ENCODE measurements around the gene KLHDC2. TPM values are rescaled to one million over a fixed set of nuclear protein-coding genes. Genes with fewer than 3 reads are reported as not detected.

The KLHDC2 gene
- total RNA-seq, 1 experiment from 2014 or later, result 24.5 TPM

- BruUV-seq (replicated peaks), result no TSS peak
- Histone ChIP-seq H3K27me3 (ENCODE audit: control insufficient read depth, insufficient read depth, low read length) (no peaks in the 10 kb centered on the region), H3K27ac (ENCODE audit: low read length) (no peak overlapping the region), H3K4me3 (ENCODE audit: low read depth in 2 of 2, low read length in 2 of 2) (no peak overlapping the region), H3K4me1 (ENCODE audit: control insufficient read depth, insufficient read depth, low read length) (no peaks in the 10 kb centered on the region), H3K9me3 (ENCODE audit: control insufficient read depth, insufficient read depth, low read depth, low read length) (no peaks in the 10 kb centered on the region), H3K36me3 (ENCODE audit: control insufficient read depth, insufficient read depth, low read length) (peaks cover 31% of the 10 kb centered on the region)
- DNase-seq (ENCODE audit: low read depth, low spot score) (no peak), ATAC-seq (no peak)
- intact Hi-C loops (cut with micrococcal nuclease; ENCODE audit: unreplicated experiment) (no loop called here), in situ Hi-C loops (cut with HindIII; ENCODE audit: low pct_unique_long_range_greater_than_20kb, low sequenced_read_pairs) (no loop called here)
- ChIA-PET CTCF (no interaction called here), POLR2A (no interaction called here)
- TF ChIP-seq CTCF (IDR thresholded peaks at IDR 0.05), result no peak
- no peak for TF ChIP-seq TCF7L2 (IDR thresholded peaks at IDR 0.05; ENCODE audit: low read depth, low read length)
- no peak for TF ChIP-seq POLR2AphosphoS5 (IDR thresholded peaks at IDR 0.05; ENCODE audit: low read depth, low read length)
- TF ChIP-seq SIN3A (IDR thresholded peaks at IDR 0.05; ENCODE audit: borderline replicate concordance, insufficient read depth, low read depth, low read length), result no peak
- TF ChIP-seq REST (IDR thresholded peaks at IDR 0.05; ENCODE audit: insufficient read depth in 1 of 2, low read depth in 2 of 2, low read length in 1 of 2), result no peak
These were observed 48.9 kb downstream of the KLHDC2 start for GRCh38 chr14:49816844-49817243.

- ChIA-PET CTCF (interaction anchor here (0.6 kb wide), 1 partner anchor 28 kb away, joined by 3 read pairs; no protein-coding TSS in a partner anchor), POLR2A (interaction anchor here (0.7 kb wide), 1 partner anchor 145 kb away, joined by 4 read pairs; no protein-coding TSS in a partner anchor)
- DNase-seq (ENCODE audit: low read depth, low spot score), result no peak
- H3K27ac ChIP-seq (ENCODE audit: low read length), result no peak overlapping the region
- no peak for ATAC-seq
- no peak overlapping the region for H3K4me3 ChIP-seq (ENCODE audit: low read depth in 2 of 2, low read length in 2 of 2)
- in situ Hi-C loops (cut with HindIII; ENCODE audit: low pct_unique_long_range_greater_than_20kb, low sequenced_read_pairs) (no loop called here), intact Hi-C loops (cut with micrococcal nuclease; ENCODE audit: unreplicated experiment) (no loop called here)
- BruUV-seq (replicated peaks), result no TSS peak
- H3K36me3 ChIP-seq (ENCODE audit: control insufficient read depth, insufficient read depth, low read length), result peaks cover 20% of the 10 kb centered on the region
- H3K9me3 ChIP-seq (ENCODE audit: control insufficient read depth, insufficient read depth, low read depth, low read length), result no peaks in the 10 kb centered on the region
- no peaks in the 10 kb centered on the region for H3K27me3 ChIP-seq (ENCODE audit: control insufficient read depth, insufficient read depth, low read length)
- H3K4me1 ChIP-seq (ENCODE audit: control insufficient read depth, insufficient read depth, low read length), result no peaks in the 10 kb centered on the region
- no peak for TF ChIP-seq TCF7L2 (IDR thresholded peaks at IDR 0.05; ENCODE audit: low read depth, low read length)
- TF ChIP-seq CTCF (IDR thresholded peaks at IDR 0.05), result no peak
- no peak for TF ChIP-seq POLR2AphosphoS5 (IDR thresholded peaks at IDR 0.05; ENCODE audit: low read depth, low read length)
- no peak for TF ChIP-seq REST (IDR thresholded peaks at IDR 0.05; ENCODE audit: insufficient read depth in 1 of 2, low read depth in 2 of 2, low read length in 1 of 2)
- no peak for TF ChIP-seq SIN3A (IDR thresholded peaks at IDR 0.05; ENCODE audit: borderline replicate concordance, insufficient read depth, low read depth, low read length)
These were observed 52.2 kb downstream of the KLHDC2 start for GRCh38 chr14:49820176-49820575.

Data from Panc1 (cell line).